ENCODE data around the gene CRB2.

The CRB2 gene

DNA sequence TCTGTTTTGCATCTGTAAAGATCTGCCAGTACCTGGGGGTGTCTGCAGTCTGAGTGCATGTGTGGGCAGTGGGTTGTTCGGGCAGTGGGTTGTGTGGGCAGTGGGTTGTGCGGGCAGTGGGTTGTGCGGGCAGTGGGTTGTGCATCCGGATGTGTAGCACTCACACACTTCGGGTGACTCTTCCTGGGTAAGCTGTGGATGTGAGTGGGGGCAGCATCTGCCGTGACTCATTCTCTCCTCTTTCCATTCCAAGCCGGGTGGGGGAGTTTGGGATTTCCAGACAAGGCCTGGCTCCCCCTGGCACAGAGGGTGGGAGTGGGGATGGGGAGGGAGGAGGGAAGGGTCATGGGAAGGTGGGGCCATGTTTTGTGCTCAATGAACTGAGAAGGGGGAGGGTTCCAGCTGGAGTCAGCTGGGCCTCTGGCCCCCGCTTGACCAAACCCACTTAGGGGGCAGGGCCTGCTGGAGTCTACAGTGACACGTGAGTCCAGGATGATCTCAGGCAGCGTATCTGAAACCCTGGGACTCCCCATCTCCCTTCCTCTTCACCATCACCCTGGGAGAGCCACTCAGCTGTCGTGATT is 8.3 kb downstream of the CRB2 start:
- no peak for DNase-seq (ENCODE audit: low read depth)

DNA sequence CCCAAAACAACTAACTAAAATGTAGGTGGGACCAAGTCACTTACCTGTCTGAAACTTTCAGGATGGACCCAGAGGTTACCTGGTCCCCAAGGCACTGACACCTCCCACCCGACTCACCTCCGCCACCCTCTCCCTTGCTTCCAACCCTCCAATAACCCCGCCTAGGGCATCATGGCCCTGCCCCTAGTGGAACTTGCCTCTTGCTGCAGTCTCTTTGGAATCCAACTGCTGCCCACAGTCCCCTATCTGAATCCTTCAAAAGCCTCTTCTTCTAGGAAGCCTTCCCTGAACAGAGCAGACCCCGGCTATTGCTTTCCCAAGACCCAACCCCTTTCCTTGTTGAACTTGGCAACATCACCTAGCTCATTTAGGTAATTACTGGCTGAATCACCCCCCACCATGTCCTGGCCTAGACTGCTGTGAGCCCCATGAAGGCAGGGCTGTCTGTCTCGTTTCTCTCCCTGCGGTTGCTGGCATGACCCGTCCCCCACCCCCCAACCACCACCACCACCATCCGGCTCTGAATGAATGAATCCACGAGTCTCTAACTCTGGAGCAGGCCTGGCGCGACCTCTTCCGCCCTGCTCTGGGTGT is 9.4 kb downstream of the CRB2 start:
- no peak for DNase-seq (ENCODE audit: low read depth)

DNA sequence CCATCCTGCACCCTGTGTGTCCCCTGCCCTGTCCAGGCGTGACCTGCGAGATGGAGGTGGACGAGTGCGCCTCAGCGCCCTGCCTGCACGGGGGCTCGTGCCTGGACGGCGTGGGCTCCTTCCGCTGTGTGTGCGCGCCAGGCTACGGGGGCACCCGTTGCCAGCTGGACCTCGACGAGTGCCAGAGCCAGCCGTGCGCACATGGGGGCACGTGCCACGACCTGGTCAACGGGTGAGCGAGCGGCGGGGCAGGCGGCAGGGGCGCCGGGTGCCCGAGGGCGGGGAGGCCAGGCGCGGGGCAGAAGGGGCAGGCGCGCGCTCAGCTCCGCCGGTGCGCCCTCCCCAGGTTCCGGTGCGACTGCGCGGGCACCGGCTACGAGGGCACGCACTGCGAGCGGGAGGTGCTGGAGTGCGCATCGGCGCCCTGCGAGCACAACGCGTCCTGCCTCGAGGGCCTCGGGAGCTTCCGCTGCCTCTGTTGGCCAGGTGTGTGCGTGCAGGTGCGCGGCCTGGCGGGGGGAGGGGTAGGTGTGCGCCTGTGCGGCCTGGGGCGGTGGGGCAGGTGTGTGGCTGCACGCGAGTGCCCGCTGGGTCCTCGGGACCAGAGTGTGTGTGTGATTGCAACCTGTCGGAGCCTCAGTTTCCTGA is 10.0 kb downstream of the CRB2 start:
- DNase-seq (ENCODE audit: low read depth) = no peak

DNA sequence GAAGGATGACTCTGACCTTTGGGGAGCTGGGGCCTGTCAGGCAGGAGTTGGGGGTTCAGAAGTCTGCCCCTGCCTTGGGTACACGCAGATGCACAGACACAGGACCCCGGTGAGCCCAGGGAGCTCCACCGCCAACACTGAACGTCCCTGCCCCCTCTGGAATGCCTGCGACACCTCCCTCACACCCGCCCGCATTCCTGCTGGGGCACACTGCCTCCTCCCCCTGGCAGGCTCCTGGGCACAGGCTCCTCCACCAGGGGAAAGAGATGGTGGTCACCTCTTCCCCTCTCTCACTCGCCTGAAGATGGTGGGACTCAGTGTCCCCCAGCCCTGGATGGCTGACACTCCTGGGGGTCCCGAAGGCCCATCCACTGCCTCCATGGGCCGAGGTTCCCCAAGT is 12.0 kb downstream of the CRB2 start:
- DNase-seq (ENCODE audit: low read depth) = no peak

DNA sequence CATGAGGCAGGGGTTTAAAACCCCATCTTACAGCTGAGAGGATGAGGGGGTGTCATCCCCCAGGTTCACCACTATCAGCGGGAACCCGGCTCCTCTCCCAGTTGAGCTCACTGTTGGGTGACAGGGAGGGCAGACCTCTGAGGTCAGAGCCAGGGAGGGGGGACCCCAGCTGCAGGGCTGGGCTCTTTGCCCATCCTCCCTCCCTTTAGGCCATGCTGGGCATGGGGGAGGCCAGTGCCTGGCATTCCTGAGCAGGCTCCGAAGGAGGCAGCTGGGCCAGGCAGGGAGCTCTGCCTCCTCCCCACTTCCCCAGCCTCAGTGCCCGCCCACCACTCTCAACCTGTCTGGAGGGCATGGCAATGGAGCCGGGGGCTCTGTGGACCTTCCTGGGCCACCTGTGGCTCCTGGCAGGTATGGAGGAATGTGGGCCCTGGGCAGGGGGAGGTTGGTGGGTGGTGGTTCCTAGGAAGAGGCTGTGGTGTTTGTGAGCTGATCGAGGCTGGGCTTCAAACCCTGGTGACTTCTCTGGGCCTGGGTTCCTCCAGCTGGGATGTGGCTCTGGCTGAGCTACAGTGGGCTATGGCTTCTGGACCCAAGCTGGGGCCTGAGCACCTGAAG is 12.6 kb downstream of the CRB2 start:
- no peak for DNase-seq (ENCODE audit: low read depth)

DNA sequence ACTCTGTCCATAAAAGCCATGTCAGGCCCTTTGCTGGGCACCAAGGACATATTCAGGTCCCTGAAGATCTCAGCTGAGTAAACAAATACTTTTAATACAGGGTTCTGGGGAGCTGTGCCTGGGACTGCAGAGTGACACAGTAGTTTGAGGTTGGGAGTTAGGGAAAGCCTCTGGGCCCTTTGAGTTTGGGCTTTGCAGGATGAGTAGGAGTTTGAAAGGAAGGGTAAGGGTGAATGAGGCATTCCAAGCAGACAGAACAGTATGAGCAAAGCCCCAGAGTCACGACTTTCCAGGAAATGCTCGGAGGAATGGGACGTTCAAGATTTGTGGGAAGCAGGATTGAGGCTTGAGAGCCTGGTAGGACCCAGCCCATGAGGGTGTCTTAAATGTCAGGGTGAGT is 13.3 kb downstream of the CRB2 start:
- DNase-seq (ENCODE audit: low read depth) = no peak

DNA sequence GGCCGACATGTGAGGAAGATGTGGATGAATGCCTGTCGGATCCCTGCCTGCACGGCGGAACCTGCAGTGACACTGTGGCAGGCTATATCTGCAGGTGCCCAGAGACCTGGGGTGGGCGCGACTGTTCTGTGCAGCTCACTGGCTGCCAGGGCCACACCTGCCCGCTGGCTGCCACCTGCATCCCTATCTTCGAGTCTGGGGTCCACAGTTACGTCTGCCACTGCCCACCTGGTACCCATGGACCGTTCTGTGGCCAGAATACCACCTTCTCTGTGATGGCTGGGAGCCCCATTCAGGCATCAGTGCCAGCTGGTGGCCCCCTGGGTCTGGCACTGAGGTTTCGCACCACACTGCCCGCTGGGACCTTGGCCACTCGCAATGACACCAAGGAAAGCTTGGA is 14.1 kb downstream of the CRB2 start:
- no peak for DNase-seq (ENCODE audit: low read depth)

DNA sequence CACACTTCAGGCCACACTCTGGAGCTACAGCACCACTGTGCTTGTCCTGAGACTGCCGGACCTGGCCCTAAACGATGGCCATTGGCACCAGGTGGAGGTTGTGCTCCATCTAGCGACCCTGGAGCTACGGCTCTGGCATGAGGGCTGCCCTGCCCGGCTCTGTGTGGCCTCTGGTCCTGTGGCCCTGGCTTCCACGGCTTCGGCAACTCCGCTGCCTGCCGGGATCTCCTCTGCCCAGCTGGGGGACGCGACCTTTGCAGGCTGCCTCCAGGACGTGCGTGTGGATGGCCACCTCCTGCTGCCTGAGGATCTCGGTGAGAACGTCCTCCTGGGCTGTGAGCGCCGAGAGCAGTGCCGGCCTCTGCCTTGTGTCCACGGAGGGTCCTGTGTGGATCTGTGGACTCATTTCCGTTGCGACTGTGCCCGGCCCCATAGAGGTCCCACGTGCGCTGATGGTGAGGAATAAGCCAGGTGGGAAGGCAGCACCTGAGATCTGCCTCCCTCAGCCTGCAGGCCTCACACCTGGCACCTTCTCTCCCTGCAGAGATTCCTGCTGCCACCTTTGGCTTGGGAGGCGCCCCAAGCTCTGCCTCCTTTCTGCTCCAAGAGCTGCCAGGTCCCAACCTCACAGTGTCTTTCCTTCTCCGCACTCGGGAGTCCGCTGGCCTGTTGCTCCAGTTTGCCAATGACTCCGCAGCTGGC is 14.7 kb downstream of the CRB2 start:
- no peak for DNase-seq (ENCODE audit: low read depth)

DNA sequence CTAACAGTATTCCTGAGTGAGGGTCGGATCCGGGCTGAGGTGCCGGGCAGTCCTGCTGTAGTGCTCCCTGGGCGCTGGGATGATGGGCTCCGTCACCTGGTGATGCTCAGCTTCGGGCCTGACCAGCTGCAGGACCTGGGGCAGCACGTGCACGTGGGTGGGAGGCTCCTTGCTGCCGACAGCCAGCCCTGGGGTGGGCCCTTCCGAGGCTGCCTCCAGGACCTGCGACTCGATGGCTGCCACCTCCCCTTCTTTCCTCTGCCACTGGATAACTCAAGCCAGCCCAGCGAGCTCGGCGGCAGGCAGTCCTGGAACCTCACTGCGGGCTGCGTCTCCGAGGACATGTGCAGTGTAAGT is 15.2 kb downstream of the CRB2 start:
- no peak for DNase-seq (ENCODE audit: low read depth)

DNA sequence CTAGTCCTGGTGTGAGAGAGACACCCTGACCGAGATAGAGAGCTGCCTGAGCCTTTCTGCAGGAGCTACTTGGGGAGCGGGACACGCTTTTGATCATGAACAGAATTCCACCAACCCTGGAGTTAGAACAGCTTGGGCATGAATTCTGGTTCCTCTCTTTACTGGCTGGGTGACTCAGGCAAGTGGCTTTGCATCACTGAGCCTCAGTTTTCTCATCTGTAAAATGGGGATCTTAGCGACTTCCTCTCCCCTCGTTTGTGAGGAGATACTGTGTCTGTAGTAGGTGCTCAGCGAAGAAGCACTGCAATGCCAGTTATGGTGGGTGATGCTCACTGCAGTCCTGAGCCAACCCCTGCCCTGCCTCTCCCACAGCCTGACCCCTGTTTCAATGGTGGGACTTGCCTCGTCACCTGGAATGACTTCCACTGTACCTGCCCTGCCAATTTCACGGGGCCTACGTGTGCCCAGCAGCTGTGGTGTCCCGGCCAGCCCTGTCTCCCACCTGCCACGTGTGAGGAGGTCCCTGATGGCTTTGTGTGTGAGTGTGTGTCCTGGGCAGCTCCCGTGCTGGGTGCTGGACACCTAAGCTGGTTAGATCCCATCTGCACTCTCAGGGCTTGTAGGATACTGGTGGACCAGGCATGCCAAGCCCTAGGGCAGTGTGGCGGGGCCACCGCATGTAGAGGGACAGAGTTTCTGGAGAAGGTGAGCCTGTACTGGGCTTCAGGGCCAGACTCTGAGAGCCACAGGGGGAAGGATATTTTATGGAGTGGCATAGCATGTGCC is 16.0 kb downstream of the CRB2 start:
- no peak for DNase-seq (ENCODE audit: low read depth)

DNA sequence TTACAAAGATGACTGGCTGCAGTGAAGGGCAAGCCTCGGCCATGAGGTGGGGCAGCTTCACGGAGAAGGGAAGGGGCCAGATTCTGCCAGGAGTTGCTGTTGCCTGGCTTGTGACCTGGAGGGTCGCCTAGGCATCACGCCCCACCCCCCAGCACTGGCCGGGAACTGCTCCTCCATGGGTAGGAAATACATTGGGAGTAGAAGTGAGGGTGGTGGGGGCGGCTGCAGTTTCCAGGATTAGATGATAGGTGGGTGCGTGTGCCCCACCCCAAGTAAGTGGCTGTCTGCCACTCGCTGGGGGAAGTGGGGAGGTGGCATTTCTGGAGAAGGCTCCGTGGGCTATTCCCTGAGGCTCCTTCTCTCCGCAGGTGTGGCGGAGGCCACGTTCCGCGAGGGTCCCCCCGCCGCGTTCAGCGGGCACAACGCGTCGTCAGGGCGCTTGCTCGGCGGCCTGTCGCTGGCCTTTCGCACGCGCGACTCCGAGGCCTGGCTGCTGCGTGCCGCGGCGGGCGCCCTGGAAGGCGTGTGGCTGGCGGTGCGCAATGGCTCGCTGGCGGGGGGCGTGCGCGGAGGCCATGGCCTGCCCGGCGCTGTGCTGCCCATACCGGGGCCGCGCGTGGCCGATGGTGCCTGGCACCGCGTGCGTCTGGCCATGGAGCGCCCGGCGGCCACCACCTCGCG is 16.9 kb downstream of the CRB2 start:
- DNase-seq (ENCODE audit: low read depth) = no peak

DNA sequence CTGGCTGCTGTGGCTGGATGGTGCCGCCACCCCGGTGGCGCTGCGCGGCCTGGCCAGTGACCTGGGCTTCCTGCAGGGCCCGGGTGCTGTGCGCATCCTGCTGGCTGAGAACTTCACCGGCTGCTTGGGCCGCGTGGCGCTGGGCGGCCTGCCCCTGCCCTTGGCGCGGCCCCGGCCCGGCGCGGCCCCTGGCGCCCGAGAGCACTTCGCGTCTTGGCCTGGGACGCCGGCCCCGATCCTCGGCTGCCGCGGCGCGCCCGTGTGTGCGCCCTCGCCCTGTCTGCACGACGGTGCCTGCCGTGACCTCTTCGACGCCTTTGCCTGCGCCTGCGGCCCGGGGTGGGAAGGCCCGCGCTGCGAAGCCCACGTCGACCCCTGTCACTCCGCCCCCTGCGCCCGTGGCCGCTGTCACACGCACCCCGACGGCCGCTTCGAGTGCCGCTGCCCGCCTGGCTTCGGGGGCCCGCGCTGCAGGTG is 17.5 kb downstream of the CRB2 start:
- no peak for DNase-seq (ENCODE audit: low read depth)

DNA sequence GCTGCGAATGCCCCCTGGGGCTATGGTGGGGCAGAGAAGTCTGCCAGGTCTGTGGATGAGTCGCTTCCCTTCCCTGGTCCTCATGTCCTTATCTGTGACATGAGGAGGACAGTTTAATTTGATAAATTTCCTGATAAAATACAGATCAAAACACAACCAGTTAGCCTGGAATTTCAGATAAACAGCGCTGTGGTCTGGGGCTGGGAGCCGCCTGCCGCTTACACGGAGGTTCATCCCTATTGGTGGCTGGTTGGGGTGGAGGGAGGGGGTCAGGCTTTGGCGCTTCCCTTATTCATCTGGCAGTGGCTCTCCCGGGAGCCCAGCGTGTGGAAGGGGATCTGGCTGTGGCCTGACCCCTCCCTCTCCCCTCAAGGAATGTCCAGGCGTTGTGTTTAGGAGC is 17.9 kb downstream of the CRB2 start:
- DNase-seq (ENCODE audit: low read depth) = no peak

DNA sequence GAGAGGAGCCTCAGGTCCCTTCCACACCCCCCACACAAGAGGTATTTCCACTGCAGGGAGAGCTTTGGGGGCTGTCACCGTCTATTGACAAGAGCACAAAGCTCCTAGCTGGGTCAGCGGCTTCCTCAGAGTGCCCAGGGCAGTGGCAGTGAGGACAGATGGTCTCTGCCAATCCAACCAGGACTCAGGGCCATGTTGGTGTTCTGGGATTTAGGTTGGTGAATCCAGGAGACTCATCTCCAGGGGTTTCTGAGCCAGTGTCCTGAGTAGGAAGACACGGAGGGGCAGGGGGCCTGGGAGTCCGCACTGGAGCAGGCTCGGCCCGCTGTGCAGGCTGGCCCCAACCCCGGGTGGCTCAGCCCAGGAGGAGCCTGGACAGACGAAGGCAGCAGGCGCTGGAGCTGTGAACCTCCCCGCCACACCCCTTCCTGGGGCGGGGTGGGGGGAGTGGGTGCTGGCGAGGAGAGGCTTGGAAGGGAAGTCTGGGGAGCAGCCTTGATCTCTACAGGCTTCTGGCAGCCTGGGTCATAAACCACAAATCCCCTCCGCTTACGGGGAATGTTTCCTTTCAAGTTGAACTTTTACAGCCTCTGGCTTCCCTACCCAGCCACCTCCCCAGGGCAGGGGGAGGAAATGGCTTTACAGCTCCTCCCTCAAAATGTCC is 19.6 kb downstream of the CRB2 start:
- no peak for DNase-seq (ENCODE audit: low read depth)

DNA sequence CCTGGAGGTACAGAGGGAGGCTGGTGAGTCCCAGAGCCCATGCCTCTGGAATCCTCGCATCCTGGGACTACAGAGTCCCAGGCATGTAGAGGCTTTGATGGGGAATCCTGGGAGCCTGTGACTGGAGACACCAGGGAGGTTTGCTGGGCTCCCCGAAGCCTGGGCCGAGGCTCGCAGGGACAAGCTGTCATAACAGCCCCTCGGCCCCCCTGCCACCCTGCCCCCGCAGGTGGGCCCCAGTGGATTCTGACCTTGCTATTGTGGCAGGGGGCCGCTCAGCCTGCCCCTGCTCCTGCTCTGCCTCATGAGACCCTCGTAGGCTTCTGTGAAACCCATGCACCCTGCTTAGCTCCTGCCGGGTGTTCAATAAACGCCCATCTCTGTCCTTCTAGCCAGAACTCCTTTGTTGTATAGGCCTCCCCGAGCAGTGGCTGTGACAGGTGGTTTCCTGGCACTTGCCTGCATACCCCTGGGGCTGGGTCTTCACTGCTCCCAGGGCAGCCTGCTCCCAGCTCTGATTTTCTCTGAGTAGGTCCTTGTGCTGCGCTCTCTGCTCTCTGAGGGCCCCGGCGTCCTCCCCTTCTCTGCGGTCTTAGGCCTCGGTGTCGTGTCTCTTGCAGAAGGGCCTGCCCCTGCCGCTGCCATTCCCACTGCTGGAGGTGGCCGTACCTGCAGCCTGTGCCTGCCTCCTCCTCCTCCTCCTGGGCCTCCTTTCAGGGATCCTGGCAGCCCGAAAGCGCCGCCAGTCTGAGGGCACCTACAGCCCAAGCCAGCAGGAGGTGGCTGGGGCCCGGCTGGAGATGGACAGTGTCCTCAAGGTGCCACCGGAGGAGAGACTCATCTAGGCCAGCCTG is 20.4 kb downstream of the CRB2 start:
- DNase-seq (ENCODE audit: low read depth) = no peak

DNA sequence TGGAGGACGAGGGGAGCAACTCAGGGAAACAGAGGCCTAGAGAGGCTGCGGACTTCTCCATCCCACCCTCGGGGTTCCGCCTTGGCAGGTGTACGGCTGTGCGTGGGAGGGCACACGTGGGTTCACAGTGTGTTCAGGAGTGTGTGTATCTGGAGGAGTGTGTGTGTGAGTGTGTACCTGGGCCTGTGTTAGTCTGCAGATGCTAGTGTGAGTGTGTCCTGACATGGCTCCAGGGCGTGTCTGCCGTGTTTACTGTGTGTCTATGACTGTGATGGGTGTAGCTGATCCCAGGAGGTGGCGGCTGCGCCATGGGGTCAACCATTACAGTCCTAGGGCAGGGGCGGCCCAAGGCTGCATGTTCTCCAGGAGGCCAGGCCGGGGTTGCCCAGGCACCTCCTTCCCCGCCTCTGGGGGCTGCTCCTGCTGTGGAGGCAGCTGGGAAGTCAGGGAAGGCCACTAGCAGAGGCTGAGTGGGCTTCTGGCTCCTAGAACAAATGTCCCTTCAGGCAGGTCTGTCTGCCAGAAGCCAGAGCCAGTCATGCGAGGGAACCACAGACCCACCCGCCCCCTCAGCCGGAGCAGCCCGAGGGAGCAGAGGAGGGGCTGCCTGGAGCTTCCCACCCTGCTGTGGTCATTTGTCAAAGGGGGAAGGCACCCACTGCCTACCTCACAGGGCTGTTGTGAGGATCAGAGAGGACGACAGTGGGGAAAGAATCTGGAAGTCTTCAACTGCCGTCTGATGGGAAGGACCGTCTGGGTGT is 21.4 kb downstream of the CRB2 start:
- DNase-seq (ENCODE audit: low read depth) = no peak

DNA sequence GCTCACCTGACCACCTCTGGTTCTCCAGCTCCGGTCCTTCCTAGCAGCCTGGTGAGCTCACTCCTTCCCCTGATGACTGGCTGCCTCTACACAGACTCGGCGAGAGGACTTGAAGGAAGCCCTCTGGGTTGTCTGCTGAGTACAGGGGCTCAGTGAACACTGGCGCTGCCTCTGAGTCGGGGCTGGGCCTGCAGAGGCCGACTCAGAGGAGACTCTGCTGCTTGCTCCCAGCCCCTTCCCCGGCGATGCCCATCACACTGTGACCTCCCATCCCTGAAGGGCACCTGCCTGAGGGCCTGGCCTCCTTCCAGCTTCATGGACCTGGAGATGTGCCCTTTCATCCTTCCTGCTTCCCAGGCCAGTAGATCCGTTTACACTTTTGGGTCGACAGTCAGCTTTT is 22.0 kb downstream of the CRB2 start:
- DNase-seq (ENCODE audit: low read depth) = no peak

DNA sequence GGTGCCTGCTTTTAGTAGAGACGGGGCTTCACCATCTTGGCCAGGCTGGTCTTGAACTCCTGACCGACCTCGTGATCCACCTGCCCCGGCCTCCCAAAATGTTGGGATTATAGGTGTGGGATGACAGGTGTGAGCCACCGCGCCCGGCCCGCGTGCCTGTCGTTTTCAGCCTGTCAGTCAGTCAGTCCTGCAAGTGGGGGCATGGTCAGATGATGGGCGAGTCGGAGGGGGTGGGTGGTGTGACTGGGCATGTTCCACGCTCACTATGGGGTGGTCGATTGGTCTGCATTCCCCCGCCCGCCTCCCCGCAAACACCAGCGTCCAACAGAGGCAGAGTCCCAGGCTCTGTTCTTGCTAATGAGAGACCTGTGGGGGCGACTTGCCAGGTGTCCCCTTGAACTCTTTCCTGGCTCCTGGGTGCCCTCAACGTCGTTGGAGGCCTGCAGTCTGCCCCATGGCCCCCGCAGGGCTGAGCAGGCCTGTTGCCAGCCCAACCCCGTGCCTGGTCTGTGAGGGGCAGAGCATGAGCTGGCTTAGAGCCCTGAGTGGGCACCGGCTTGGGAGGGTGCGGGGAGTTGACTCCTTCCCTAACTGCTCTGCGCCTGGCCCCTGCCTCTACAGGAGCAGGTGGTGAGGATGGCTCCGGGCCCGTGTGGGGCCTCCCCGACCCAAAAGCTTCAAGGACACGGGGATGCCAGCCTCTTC is 23.1 kb downstream of the CRB2 start:
- no peak for DNase-seq (ENCODE audit: low read depth)

Data from stimulated activated CD8-positive, alpha-beta memory T cell treated with anti-CD3 and anti-CD28 coated beads, Interleukin-15, amount 100 ng/mL, for 24 hours (primary cell).